ENCODE results near the gene SLC17A3.

DNA sequence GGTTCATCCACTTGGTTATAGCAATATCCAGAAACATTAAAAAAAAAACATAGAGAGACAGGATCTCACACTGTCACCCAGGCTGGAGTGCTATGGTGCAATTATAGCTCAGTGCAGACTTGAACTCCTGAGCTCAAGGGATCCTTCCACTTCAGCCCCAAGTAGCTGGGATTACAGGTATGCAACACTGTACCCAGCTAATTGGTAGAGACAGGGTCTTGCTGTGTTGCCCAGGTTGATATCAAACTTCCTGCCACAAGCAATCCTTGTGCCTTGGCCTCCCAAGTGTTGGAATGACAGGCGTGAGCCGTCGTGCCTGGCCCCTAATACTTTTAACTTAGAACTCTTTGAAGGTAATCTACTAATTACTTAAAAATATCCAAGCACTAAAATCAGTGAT is 41.4 kb downstream of the SLC17A3 start:
- TF ChIP-seq GATA3 (IDR thresholded peaks at IDR 0.05; ENCODE audit: low read depth, low read length) (no peak), GATA2 (IDR thresholded peaks at IDR 0.05; ENCODE audit: low read depth, low read length) (no peak)

Data from SH-SY5Y (cell line).